BJ (cell line): ENCODE results near the gene KCTD8. TPM values are rescaled to one million over a fixed set of nuclear protein-coding genes. Genes with fewer than 3 reads are reported as not detected.

Experiments used
- CTCF ChIA-PET: fragments of 350-600 bp; formaldehyde crosslinking; extraction: SDS; loops from one replicate; lab custom pipeline; 2021; ENCODE audit warnings: antibody characterized with exemption, inconsistent platforms; lab: Yijun Ruan, JAX
- POLR2A ChIA-PET: fragments of 300-600 bp; sonication (Branson Sonifier 250); formaldehyde crosslinking; extraction: SDS; loops from one replicate; lab custom pipeline; 2021; ENCODE audit warnings: antibody characterized with exemption; lab: Charles Lee
- DNase-seq: peaks from one replicate; pipeline ENCODE4 v3.0.0-alpha.2; 2011; ENCODE audit warnings: low read depth
- H3K27me3 ChIP-seq: 2 replicates; pipeline ENCODE4 v1.6.0; 2011; ENCODE audit warnings: low read length; ENCODE audit not compliant: control insufficient read depth, insufficient read depth
- H3K36me3 ChIP-seq: 2 replicates; pipeline ENCODE4 v1.5.1; 2011; ENCODE audit warnings: low read length; ENCODE audit not compliant: control insufficient read depth, insufficient read depth
- H3K4me3 ChIP-seq: 2 replicates; pipeline ENCODE4 v1.5.1; 2011; ENCODE audit warnings: low read depth, mild to moderate bottlenecking, control low read depth, low read length
- polyA plus RNA-seq: library from polyadenylated mRNA; depleted of rRNA; stranded (reverse); fragments of >200 nt; gene quantifications from 2 replicates; pipeline ENCODE4 v1.2.3, GENCODE V29; 2011
- TF ChIP-seq, protein P1 (sequence below): IDR thresholded peaks from 2 replicates; pipeline ENCODE4 v1.5.1; 2011; ENCODE audit warnings: low read depth, mild to moderate bottlenecking, control low read depth, inconsistent platforms, low read length, moderate library complexity; ENCODE audit not compliant: insufficient read depth

The KCTD8 gene
- polyA plus RNA-seq, 1 experiment: not detected

DNA sequence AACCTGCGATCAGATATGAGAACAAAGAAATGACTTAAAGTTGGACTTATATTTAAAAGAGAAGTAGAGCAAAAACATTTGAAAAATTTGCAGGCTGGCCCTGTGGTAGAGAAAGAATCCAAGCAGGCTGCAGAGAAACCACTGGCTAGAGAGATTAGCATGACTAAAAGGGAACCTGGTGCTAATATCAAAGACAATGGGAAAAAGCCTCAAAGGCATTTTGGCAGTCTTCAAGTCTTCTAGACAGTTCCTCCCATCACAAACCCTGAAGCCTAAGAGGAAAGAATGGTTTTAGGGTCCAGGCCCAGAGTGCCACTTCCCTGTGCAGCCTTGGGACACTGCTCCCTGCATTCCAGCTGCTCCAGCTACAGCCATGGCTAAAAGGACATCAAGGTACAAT lies 33.4 kb downstream of the KCTD8 start:
- DNase-seq: no peak
- H3K4me3 ChIP-seq: no peak overlapping the region
- TF ChIP-seq, protein P1, sequence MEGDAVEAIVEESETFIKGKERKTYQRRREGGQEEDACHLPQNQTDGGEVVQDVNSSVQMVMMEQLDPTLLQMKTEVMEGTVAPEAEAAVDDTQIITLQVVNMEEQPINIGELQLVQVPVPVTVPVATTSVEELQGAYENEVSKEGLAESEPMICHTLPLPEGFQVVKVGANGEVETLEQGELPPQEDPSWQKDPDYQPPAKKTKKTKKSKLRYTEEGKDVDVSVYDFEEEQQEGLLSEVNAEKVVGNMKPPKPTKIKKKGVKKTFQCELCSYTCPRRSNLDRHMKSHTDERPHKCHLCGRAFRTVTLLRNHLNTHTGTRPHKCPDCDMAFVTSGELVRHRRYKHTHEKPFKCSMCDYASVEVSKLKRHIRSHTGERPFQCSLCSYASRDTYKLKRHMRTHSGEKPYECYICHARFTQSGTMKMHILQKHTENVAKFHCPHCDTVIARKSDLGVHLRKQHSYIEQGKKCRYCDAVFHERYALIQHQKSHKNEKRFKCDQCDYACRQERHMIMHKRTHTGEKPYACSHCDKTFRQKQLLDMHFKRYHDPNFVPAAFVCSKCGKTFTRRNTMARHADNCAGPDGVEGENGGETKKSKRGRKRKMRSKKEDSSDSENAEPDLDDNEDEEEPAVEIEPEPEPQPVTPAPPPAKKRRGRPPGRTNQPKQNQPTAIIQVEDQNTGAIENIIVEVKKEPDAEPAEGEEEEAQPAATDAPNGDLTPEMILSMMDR: no peak
- no peaks in the 10 kb centered on the region for H3K36me3 ChIP-seq
- no peaks in the 10 kb centered on the region for H3K27me3 ChIP-seq
- CTCF ChIA-PET: no interaction called here
- POLR2A ChIA-PET: no interaction called here

DNA sequence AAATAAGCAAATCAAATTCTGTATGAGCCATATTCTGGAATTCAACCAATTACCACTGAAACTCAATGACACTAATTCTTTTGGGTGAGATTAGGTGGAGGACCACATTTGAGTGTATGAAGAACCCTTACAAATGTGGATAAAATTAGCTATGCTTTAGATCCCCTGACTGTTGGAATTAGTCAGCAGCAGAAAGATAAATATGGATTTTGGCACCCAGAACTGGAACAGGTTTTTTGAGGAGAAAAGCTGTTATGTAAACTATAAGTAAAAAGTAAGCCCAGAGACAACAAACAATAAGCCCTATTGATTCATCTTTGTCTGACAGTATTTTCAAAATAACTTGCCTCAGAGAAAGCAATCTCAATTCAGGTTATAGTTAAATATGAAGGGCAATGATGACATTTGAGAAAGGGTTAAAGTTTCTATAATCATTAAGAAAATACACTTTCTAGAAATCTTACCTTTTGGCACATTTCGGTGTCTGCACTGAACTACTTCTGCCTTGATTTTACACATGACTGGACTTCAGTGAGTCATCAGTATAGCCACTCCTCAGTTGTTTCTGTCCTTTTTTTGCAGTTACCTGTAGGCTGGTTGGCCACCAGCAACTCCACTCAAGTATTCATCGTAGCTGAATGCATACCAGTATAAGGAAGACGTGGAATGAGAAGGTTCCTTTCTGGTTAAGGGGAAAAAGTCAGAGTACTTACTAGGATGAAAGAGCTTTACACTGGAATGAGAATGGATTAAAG lies 80.0 kb downstream of the KCTD8 start:
- CTCF ChIA-PET: no interaction called here
- no peak for DNase-seq
- Histone ChIP-seq H3K4me3 (no peak overlapping the region), H3K27me3 (no peaks in the 10 kb centered on the region), H3K36me3 (no peaks in the 10 kb centered on the region)
- TF ChIP-seq, protein P1: no peak
- POLR2A ChIA-PET: no interaction called here

DNA sequence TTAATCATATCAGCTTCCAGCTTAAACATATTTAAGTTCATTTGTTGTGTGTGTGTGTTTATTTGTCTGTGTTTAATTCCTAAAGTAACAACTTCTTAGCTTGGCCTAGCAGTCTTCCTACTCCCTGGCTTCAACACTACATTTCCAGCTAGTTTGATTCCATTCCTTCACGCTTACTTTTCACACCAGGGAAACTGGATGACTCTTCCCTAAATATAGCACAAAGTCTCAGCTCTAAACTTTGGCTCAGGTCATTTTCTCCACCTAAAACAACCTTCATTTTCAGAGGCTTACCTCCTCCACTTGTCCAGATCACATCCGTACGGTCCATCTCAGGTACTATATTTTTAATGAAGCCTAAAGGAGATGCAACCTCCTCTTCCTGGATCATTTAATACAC lies 94.4 kb downstream of the KCTD8 start:
- Histone ChIP-seq H3K27me3 (no peaks in the 10 kb centered on the region; the same call in 1 of the 2 replicates), H3K4me3 (no peak overlapping the region), H3K36me3 (no peaks in the 10 kb centered on the region)
- ChIA-PET POLR2A (no interaction called here), CTCF (no interaction called here)
- no peak for DNase-seq
- TF ChIP-seq, protein P1: no peak

DNA sequence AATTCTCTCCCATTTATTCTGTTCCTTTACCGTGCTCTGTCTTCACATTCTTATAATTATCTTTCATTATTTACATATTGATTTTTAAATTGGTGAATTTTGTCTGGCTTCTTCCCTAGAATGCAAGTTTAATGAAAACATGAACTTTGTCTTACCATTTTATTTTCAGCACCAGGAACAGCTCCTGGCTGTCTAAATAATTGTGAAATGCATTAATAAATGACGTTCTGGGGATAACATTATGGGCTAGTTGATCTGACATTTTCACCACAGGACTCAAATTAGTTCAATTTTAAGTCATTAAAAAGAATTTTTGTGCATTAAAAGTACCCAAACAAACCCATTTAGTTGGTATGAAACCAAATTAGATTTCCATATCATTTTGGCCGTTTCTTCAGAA lies 97.5 kb downstream of the KCTD8 start:
- POLR2A ChIA-PET: no interaction called here
- H3K4me3 ChIP-seq: no peak overlapping the region
- TF ChIP-seq, protein P1: no peak
- H3K27me3 ChIP-seq: no peaks in the 10 kb centered on the region; the same call in 1 of the 2 replicates
- no peak for DNase-seq
- no peaks in the 10 kb centered on the region for H3K36me3 ChIP-seq
- CTCF ChIA-PET: no interaction called here

DNA sequence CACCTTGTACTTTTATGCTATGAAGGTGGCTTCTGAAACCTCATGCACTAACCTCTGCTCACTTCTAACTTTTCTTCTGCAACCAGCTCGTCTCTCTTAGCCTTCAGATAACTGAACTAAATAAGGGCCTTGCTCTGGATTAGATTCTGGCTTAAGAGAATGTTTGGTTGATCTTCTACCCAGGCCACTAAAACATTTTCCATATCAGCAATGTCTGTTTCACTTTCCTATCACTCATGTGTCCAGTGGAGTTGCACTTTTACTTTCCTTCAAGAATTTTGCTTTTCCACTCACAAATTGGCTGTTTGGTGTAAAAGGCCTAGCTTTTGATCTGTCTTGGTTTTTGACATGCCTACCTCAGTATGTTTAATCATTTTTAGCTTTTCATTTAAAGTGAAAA lies 105.8 kb downstream of the KCTD8 start:
- no peak overlapping the region for H3K4me3 ChIP-seq
- DNase-seq: no peak
- H3K36me3 ChIP-seq: no peaks in the 10 kb centered on the region
- TF ChIP-seq, protein P1: no peak
- POLR2A ChIA-PET: no interaction called here
- no peaks in the 10 kb centered on the region for H3K27me3 ChIP-seq
- CTCF ChIA-PET: no interaction called here
